ENCODE measurements around the gene CYGB. TPM values are rescaled to one million over a fixed set of nuclear protein-coding genes. Genes with fewer than 3 reads are reported as not detected.
A peak's percentile ranks its signal among the peaks of the same experiment; 100 is the strongest.

CYGB gene
- total RNA-seq, 3 donors from 2014 or later, result 5.9 to 37.4 (median 27.2) TPM

DNA sequence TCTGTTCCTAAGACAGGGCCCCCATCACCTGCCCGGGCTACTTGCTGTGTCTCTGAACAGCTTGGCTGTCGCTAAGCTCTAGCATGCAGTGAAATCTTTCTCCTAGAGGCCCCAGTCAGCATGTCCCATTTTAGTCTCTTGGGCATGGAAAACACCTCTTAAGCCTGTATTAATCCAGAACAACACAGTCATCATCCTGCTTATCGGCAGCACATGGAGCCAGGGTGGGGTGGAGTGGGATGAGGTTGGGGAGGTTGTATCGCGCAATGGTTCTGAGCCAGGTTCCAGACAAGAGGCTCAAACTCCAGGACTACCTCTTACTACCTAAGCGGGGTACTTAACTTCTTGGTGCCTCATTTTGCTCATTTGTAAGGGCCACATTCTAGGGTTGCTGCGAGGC is 40.4 kb upstream of the CYGB start:
- TF ChIP-seq CTCF (IDR thresholded peaks at IDR 0.05) (no peak), POLR2A (IDR thresholded peaks at IDR 0.05) (no peak), POLR2AphosphoS5 (IDR thresholded peaks at IDR 0.05) (no peak)
- Histone ChIP-seq H3K27ac (peak overlapping the region; percentile 66 to 71), H3K4me3 (no peak overlapping the region), H3K36me3 (no peaks in the 10 kb centered on the region), H3K27me3 (no peaks in the 10 kb centered on the region), H3K4me1 (no peaks in the 10 kb centered on the region), H3K9me3 (no peaks in the 10 kb centered on the region)
- no peak for DNase-seq (ENCODE audit: low spot score in 2 of 2)
- intact Hi-C loops (cut with DNase I; ENCODE audit: low total_unique reads), result no loop called here

DNA sequence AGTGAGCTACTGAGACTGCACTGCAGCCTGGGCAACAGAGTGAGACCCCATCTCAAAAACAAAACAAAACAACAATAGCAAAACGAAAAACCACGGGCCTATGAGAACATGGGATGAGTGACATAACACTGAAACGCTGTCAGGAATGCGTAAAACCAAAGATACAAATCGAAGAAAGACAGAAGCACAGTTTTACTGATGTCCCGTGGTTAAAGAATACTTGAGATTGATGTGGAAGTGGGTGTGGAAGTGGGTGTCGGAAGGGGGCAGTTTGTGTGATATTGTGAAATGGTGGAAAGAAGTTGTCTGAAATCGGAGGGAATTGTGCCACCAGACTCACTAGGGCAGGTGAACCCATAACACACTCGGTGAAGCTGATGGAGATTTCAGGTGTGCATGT is 38.7 kb upstream of the CYGB start:
- Histone ChIP-seq H3K9me3 (no peaks in the 10 kb centered on the region), H3K27me3 (no peaks in the 10 kb centered on the region), H3K36me3 (no peaks in the 10 kb centered on the region), H3K4me1 (no peaks in the 10 kb centered on the region), H3K27ac (no peak overlapping the region), H3K4me3 (no peak overlapping the region)
- DNase-seq (ENCODE audit: low spot score in 2 of 2), result no peak
- intact Hi-C loops (cut with DNase I; ENCODE audit: low total_unique reads), result no loop called here
- TF ChIP-seq POLR2A (IDR thresholded peaks at IDR 0.05) (no peak), POLR2AphosphoS5 (IDR thresholded peaks at IDR 0.05) (no peak), CTCF (IDR thresholded peaks at IDR 0.05) (no peak)

GRCh38 chr17:76575570-76575969 is 38.1 kb upstream of the CYGB start:
- no peaks in the 10 kb centered on the region for H3K4me1 ChIP-seq
- H3K36me3 ChIP-seq, result no peaks in the 10 kb centered on the region
- TF ChIP-seq POLR2AphosphoS5 (IDR thresholded peaks at IDR 0.05), result no peak
- no peak for TF ChIP-seq POLR2A (IDR thresholded peaks at IDR 0.05)
- no peak for TF ChIP-seq CTCF (IDR thresholded peaks at IDR 0.05)

DNA sequence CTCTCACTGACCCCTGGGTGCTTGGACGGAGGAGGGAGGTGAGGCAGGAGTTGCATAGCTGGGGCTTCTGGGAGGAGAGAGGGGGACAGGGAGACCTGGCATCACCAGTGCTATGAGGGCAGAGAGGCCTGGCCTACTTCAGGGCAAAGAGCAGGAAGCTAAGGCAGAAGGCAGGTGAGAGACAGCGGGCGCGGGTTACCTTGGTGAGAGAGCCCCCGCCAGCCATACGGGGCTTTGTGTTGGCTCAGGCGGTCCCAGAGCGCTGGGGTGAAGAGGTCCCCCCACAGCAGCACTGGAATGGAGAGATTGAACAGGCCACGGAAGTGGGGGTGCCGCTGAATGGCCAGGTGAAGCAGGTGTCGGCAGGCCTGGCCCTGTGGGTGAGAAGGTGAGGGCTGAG is 36.7 kb upstream of the CYGB start:
- no peak for DNase-seq (ENCODE audit: low spot score in 2 of 2)

More at GRCh38 chr17:76575570-76575969, 38.1 kb upstream of the CYGB start:
- Histone ChIP-seq H3K4me3 (no peak overlapping the region), H3K27me3 (no peaks in the 10 kb centered on the region), H3K9me3 (no peaks in the 10 kb centered on the region), H3K27ac (no peak overlapping the region)
- no peak for DNase-seq (ENCODE audit: low spot score in 2 of 2)
- intact Hi-C loops (cut with DNase I; ENCODE audit: low total_unique reads), result no loop called here

DNA sequence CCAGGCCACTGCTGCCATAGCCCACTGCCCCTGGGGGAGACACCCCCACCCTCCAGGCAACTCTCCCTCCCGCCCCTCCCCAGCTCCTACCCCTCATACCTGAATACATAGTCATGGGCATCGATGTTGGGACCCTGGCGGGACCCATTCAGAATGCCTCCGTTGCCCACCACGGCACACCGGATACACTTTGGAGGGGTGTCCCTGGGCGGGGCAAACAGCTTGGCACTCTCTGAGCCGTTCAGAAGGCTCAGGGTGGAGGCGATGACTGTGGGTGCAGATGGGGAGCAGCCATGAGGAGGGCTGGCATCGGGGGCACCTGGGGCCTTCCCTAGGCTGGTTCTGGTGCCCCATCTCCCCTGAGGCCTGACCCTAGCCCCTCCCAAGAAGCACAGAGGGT is 35.6 kb upstream of the CYGB start:
- Histone ChIP-seq H3K4me1 (peaks cover 0 to 6% of the 10 kb centered on the region in 2 donors), H3K27ac (peak overlapping the region; percentile 79 to 80), H3K9me3 (no peaks in the 10 kb centered on the region), H3K27me3 (no peaks in the 10 kb centered on the region), H3K4me3 (no peak overlapping the region), H3K36me3 (no peaks in the 10 kb centered on the region)
- no peak for DNase-seq (ENCODE audit: low spot score in 2 of 2)
- TF ChIP-seq POLR2A (IDR thresholded peaks at IDR 0.05), result no peak
- no peak for TF ChIP-seq POLR2AphosphoS5 (IDR thresholded peaks at IDR 0.05)
- TF ChIP-seq CTCF (IDR thresholded peaks at IDR 0.05), result no peak
- intact Hi-C loops (cut with DNase I; ENCODE audit: low total_unique reads), result no loop called here

More for the DNA sequence above, 36.7 kb upstream of the CYGB start:
- Histone ChIP-seq H3K36me3 (no peaks in the 10 kb centered on the region), H3K9me3 (no peaks in the 10 kb centered on the region), H3K27me3 (no peaks in the 10 kb centered on the region), H3K27ac (no peak overlapping the region), H3K4me1 (peaks cover 0 to 6% of the 10 kb centered on the region in 2 donors), H3K4me3 (no peak overlapping the region)
- intact Hi-C loops (cut with DNase I; ENCODE audit: low total_unique reads), result no loop called here
- TF ChIP-seq CTCF (IDR thresholded peaks at IDR 0.05), result no peak
- no peak for TF ChIP-seq POLR2A (IDR thresholded peaks at IDR 0.05)
- TF ChIP-seq POLR2AphosphoS5 (IDR thresholded peaks at IDR 0.05), result no peak
